Astrocyte (in vitro differentiated cells and primary cell): ENCODE results near the gene SPATA16.

Source experiments
- CTCF ChIP-seq: IDR thresholded peaks from 2 replicates; pipeline ENCODE4 v1.5.1; 2011; ENCODE audit warnings: low read depth, mild to moderate bottlenecking, inconsistent platforms, low read length, moderate library complexity; ENCODE audit not compliant: insufficient read depth
- EZH2 ChIP-seq: IDR thresholded peaks from 2 replicates; pipeline ENCODE4 v1.6.1; 2012; ENCODE audit warnings: mild to moderate bottlenecking, low read length, inconsistent platforms; ENCODE audit not compliant: insufficient read depth

- TF ChIP-seq CTCF = no peak
- TF ChIP-seq EZH2 = no peak
These were observed 12.4 kb downstream of the SPATA16 start for GRCh38 chr3:173128633-173129032.
